Bronchial epithelial cell (primary cell): ENCODE measurements around the gene TMEM259. TPM values are rescaled to one million over a fixed set of nuclear protein-coding genes. Genes with fewer than 3 reads are reported as not detected.

ENCODE experiments used
- DNase-seq: peaks from one replicate; pipeline ENCODE4 v3.0.0-alpha.2; 2010; ENCODE audit warnings: low read depth
- FAIRE-seq: peaks from 2 replicates; lab custom pipeline; 2011; peaks lifted over from hg19 to GRCh38; lab: Jason Lieb, UNC
- H3K27me3 ChIP-seq: 2 replicates; pipeline ENCODE4 v1.5.1; 2011; ENCODE audit warnings: low read length; ENCODE audit not compliant: control insufficient read depth, insufficient read depth
- H3K36me3 ChIP-seq: 2 replicates; pipeline ENCODE4 v1.5.1; 2011; ENCODE audit warnings: low read length; ENCODE audit not compliant: control insufficient read depth, insufficient read depth
- H3K4me3 ChIP-seq: 2 replicates; pipeline ENCODE4 v1.5.1; 2011; ENCODE audit warnings: mild to moderate bottlenecking, low read depth, low read length, control low read depth
- CTCF ChIP-seq: IDR thresholded peaks from 2 replicates; pipeline ENCODE4 v1.5.1; 2011; ENCODE audit warnings: mild to moderate bottlenecking, moderate library complexity, low read length, control low read depth, inconsistent platforms; ENCODE audit not compliant: insufficient read depth, severe bottlenecking
- total RNA-seq: library from RNA; depleted of rRNA; stranded (reverse); fragments of >200 nt; gene quantifications from 2 replicates; pipeline ENCODE4 v1.2.1, GENCODE V29; 2014

TMEM259 gene
- total RNA-seq, 1 donor from 2014 or later, result 54.8 TPM

- FAIRE-seq (no peak), DNase-seq (no peak)
- Histone ChIP-seq H3K27me3 (no peaks in the 10 kb centered on the region), H3K4me3 (peak overlapping the region; percentile 74), H3K36me3 (peaks cover 18% of the 10 kb centered on the region)
- no peak for TF ChIP-seq CTCF
These were observed 1.8 kb downstream of the TMEM259 start for GRCh38 chr19:1018932-1019615.

GRCh38 chr19:1018393-1018792 lies 2.5 kb downstream of the TMEM259 start:
- no peak for DNase-seq
- Histone ChIP-seq H3K4me3 (no peak overlapping the region), H3K27me3 (no peaks in the 10 kb centered on the region), H3K36me3 (peaks cover 24% of the 10 kb centered on the region)
- no peak for TF ChIP-seq CTCF
- FAIRE-seq, result no peak

- no peaks in the 10 kb centered on the region for H3K27me3 ChIP-seq
- no peak overlapping the region for H3K4me3 ChIP-seq
- DNase-seq (no peak), FAIRE-seq (no peak)
- TF ChIP-seq CTCF, result no peak
- peaks cover 28% of the 10 kb centered on the region for H3K36me3 ChIP-seq
These were observed 3.0 kb downstream of the TMEM259 start for GRCh38 chr19:1017906-1018305.

GRCh38 chr19:1017115-1017905 lies 3.6 kb downstream of the TMEM259 start:
- H3K27me3 ChIP-seq, result no peaks in the 10 kb centered on the region
- DNase-seq, result peak; percentile 66
- peak; percentile 18 for FAIRE-seq
- peak overlapping the region; percentile 11 for H3K4me3 ChIP-seq
- H3K36me3 ChIP-seq, result peaks cover 31% of the 10 kb centered on the region
- TF ChIP-seq CTCF, result no peak

- FAIRE-seq (peak; percentile 92), DNase-seq (peak; percentile 74)
- TF ChIP-seq CTCF, result no peak
- no peaks in the 10 kb centered on the region for H3K27me3 ChIP-seq
- H3K4me3 ChIP-seq, result no peak overlapping the region
- H3K36me3 ChIP-seq, result peaks cover 35% of the 10 kb centered on the region
These were observed 4.2 kb downstream of the TMEM259 start for GRCh38 chr19:1016647-1017114.
